Measurements from ENCODE around the gene SCAMP2.

Gene SCAMP2

GRCh38 chr15:74844319-74845207 is 28.6 kb downstream of the SCAMP2 start:
- TF ChIP-seq ZNF384 (IDR thresholded peaks at IDR 0.05) (no peak), FOXK2 (IDR thresholded peaks at IDR 0.05) (no peak), ELF4 (IDR thresholded peaks at IDR 0.05) (no peak), L3MBTL2 (conservative IDR thresholded peaks at IDR 0.05) (no peak), FOXM1 (IDR thresholded peaks at IDR 0.05; ENCODE audit: borderline replicate concordance) (no peak), LEF1 (IDR thresholded peaks at IDR 0.05; ENCODE audit: borderline replicate concordance) (no peak), TARDBP (IDR thresholded peaks at IDR 0.05) (no peak), BHLHE40 (IDR thresholded peaks at IDR 0.05; ENCODE audit: borderline replicate concordance) (no peak), HDGF (IDR thresholded peaks at IDR 0.05; ENCODE audit: borderline replicate concordance) (no peak), ARNT (IDR thresholded peaks at IDR 0.05) (no peak), FOXA1 (IDR thresholded peaks at IDR 0.05) (no peak), SP1 (IDR thresholded peaks at IDR 0.05) (no peak), PKNOX1 (IDR thresholded peaks at IDR 0.05) (no peak)
- CTCF ChIA-PET, result interaction anchor here (0.7 kb wide), 1 partner anchor 75 kb away, joined by 4 read pairs; no protein-coding TSS in a partner anchor
- POLR2A ChIA-PET, result interaction anchor here (0.7 to 3.5 kb wide), 9 partner anchors 9 to 609 kb away, joined by 3 to 17 read pairs (median 4); partner anchors contain the start of genes COX5A, FAM219B and MPI
- no peak for DNase-seq (ENCODE audit: extremely low spot score)

- no peak for TF ChIP-seq ZNF384 (IDR thresholded peaks at IDR 0.05)
- TF ChIP-seq ELF4 (IDR thresholded peaks at IDR 0.05), result no peak
- TF ChIP-seq CTBP1 (IDR thresholded peaks at IDR 0.05; ENCODE audit: borderline replicate concordance), result no peak
- no peak for TF ChIP-seq L3MBTL2 (conservative IDR thresholded peaks at IDR 0.05)
- TF ChIP-seq FOXA1 (IDR thresholded peaks at IDR 0.05), result no peak
- TF ChIP-seq PKNOX1 (IDR thresholded peaks at IDR 0.05), result no peak
- no peak for TF ChIP-seq FOXK2 (IDR thresholded peaks at IDR 0.05)
- no peak for TF ChIP-seq FOXM1 (IDR thresholded peaks at IDR 0.05; ENCODE audit: borderline replicate concordance)
- no peak for TF ChIP-seq SUZ12 (IDR thresholded peaks at IDR 0.05)
- TF ChIP-seq SP1 (IDR thresholded peaks at IDR 0.05), result no peak
- no peak for TF ChIP-seq NFRKB (IDR thresholded peaks at IDR 0.05)
- TF ChIP-seq LEF1 (IDR thresholded peaks at IDR 0.05; ENCODE audit: borderline replicate concordance), result no peak
- no peak for TF ChIP-seq TARDBP (IDR thresholded peaks at IDR 0.05)
- no peak for TF ChIP-seq ARNT (IDR thresholded peaks at IDR 0.05)
- TF ChIP-seq BHLHE40 (IDR thresholded peaks at IDR 0.05; ENCODE audit: borderline replicate concordance), result no peak
- no peak for TF ChIP-seq HDGF (IDR thresholded peaks at IDR 0.05; ENCODE audit: borderline replicate concordance)
- CTCF ChIA-PET, result interaction anchor here (0.9 to 1.8 kb wide), 2 partner anchors 56 to 58 kb away, joined by 3 to 8 read pairs; no protein-coding TSS in a partner anchor
- DNase-seq (ENCODE audit: extremely low spot score), result no peak
- POLR2A ChIA-PET, result interaction anchor here (0.7 to 4.4 kb wide), 17 partner anchors 10 to 113 kb away, joined by 3 to 25 read pairs (median 4); partner anchors contain the start of genes COX5A, FAM219B, MPI and RPP25
Observed at GRCh38 chr15:74843891-74844299, 29.3 kb downstream of the SCAMP2 start.

- no peak for TF ChIP-seq ARNT (IDR thresholded peaks at IDR 0.05)
- no peak for TF ChIP-seq ELF4 (IDR thresholded peaks at IDR 0.05)
- no peak for TF ChIP-seq LEF1 (IDR thresholded peaks at IDR 0.05; ENCODE audit: borderline replicate concordance)
- no peak for DNase-seq (ENCODE audit: extremely low spot score)
- ChIA-PET CTCF (interaction anchor here (0.8 to 1.8 kb wide), 5 partner anchors 56 to 108 kb away, joined by 3 to 8 read pairs (median 3); no protein-coding TSS in a partner anchor), POLR2A (interaction anchor here (1.0 to 4.4 kb wide), 13 partner anchors 13 to 114 kb away, joined by 3 to 25 read pairs (median 4); partner anchors contain the start of genes COX5A, FAM219B, MPI and RPP25)
Observed at GRCh38 chr15:74843445-74843828, 29.7 kb downstream of the SCAMP2 start.

GRCh38 chr15:74842581-74843444 is 30.4 kb downstream of the SCAMP2 start, which contains the start of gene ULK3:
Gene ULK3, minus strand, starts transcription at chr15:74843156. Its CDS starts 51 bp downstream, at chr15:74843105.
- POLR2A ChIA-PET, result interaction anchor here (0.6 to 4.4 kb wide), 25 partner anchors 9 to 115 kb away, joined by 3 to 25 read pairs (median 4); partner anchors contain the start of genes FAM219B, MPI, RPP25 and SCAMP2
- TF ChIP-seq HDGF (IDR thresholded peaks at IDR 0.05; ENCODE audit: borderline replicate concordance) (no peak), FOXK2 (IDR thresholded peaks at IDR 0.05) (no peak), NFRKB (IDR thresholded peaks at IDR 0.05) (no peak), L3MBTL2 (conservative IDR thresholded peaks at IDR 0.05) (peak; percentile 91), PKNOX1 (IDR thresholded peaks at IDR 0.05) (peak; percentile 98), FOXA1 (IDR thresholded peaks at IDR 0.05) (no peak), CTBP1 (IDR thresholded peaks at IDR 0.05; ENCODE audit: borderline replicate concordance) (no peak), BHLHE40 (IDR thresholded peaks at IDR 0.05; ENCODE audit: borderline replicate concordance) (no peak), SUZ12 (IDR thresholded peaks at IDR 0.05) (no peak), TARDBP (IDR thresholded peaks at IDR 0.05) (no peak), SP1 (IDR thresholded peaks at IDR 0.05) (no peak), LEF1 (IDR thresholded peaks at IDR 0.05; ENCODE audit: borderline replicate concordance) (peak; percentile 25; the same call in 1 of the 2 replicates), ZNF384 (IDR thresholded peaks at IDR 0.05) (no peak), FOXM1 (IDR thresholded peaks at IDR 0.05; ENCODE audit: borderline replicate concordance) (peak; percentile 30; the same call in 1 of the 2 replicates), ELF4 (IDR thresholded peaks at IDR 0.05) (no peak), ARNT (IDR thresholded peaks at IDR 0.05) (peak; percentile 38; the same call in 1 of the 2 replicates)
- DNase-seq (ENCODE audit: extremely low spot score), result peak; percentile 98
- CTCF ChIA-PET, result interaction anchor here (0.8 to 1.8 kb wide), 7 partner anchors 10 to 109 kb away, joined by 3 to 8 read pairs (median 3); no protein-coding TSS in a partner anchor

Data from HEK293T (cell line).